ENCODE data around the gene AKR1C2.
"Not testable (repeated sequence)": the region's sequence is repeated elsewhere in the genome, so short reads cannot be mapped to it uniquely, and the experiment has no call there.

The AKR1C2 gene

GRCh38 chr10:4947635-4948596 is 55.7 kb downstream of the AKR1C2 start:
- peak overlapping the region in 1 of 5 donors; percentile 4 for H3K4me3 ChIP-seq (ENCODE audit: low read depth in 1 of 5, low read length in 5 of 5)
- H3K27me3 ChIP-seq (ENCODE audit: control insufficient read depth in 5 of 5, insufficient read depth in 4 of 5, low read length in 5 of 5) = no peaks in the 10 kb centered on the region
- peak overlapping the region in 3 of 5 donors; percentile 64 to 79 (median 72) for H3K9ac ChIP-seq (ENCODE audit: low read length in 5 of 5)
- peak overlapping the region; percentile 94 for H3K27ac ChIP-seq (ENCODE audit: low read depth, low read length)
- no peaks in the 10 kb centered on the region for H3K9me3 ChIP-seq (ENCODE audit: control insufficient read depth in 5 of 5, low read length in 5 of 5)
- H3K4me1 ChIP-seq (ENCODE audit: control insufficient read depth in 5 of 5, insufficient read depth in 5 of 5, low read length in 5 of 5) = peaks cover 6 to 63% (median 48%) of the 10 kb centered on the region in 5 donors
- no peaks in the 10 kb centered on the region for H3K36me3 ChIP-seq (ENCODE audit: control insufficient read depth in 5 of 5, insufficient read depth in 5 of 5, low read length in 5 of 5)

- H3K27ac ChIP-seq (ENCODE audit: low read depth, low read length) = peak overlapping the region; percentile 94
- H3K9me3 ChIP-seq (ENCODE audit: control insufficient read depth in 5 of 5, low read length in 5 of 5) = no peaks in the 10 kb centered on the region
- H3K36me3 ChIP-seq (ENCODE audit: control insufficient read depth in 5 of 5, insufficient read depth in 5 of 5, low read length in 5 of 5) = no peaks in the 10 kb centered on the region
- H3K27me3 ChIP-seq (ENCODE audit: control insufficient read depth in 5 of 5, insufficient read depth in 4 of 5, low read length in 5 of 5) = no peaks in the 10 kb centered on the region
- H3K4me3 ChIP-seq (ENCODE audit: low read depth in 1 of 5, low read length in 5 of 5) = no peak overlapping the region
- H3K4me1 ChIP-seq (ENCODE audit: control insufficient read depth in 5 of 5, insufficient read depth in 5 of 5, low read length in 5 of 5) = peaks cover 6 to 63% (median 53%) of the 10 kb centered on the region in 5 donors
- peak overlapping the region in 3 of 5 donors; percentile 37 to 64 (median 62) for H3K9ac ChIP-seq (ENCODE audit: low read length in 5 of 5)
Measured at GRCh38 chr10:4947039-4947634, 56.5 kb downstream of the AKR1C2 start.

DNA sequence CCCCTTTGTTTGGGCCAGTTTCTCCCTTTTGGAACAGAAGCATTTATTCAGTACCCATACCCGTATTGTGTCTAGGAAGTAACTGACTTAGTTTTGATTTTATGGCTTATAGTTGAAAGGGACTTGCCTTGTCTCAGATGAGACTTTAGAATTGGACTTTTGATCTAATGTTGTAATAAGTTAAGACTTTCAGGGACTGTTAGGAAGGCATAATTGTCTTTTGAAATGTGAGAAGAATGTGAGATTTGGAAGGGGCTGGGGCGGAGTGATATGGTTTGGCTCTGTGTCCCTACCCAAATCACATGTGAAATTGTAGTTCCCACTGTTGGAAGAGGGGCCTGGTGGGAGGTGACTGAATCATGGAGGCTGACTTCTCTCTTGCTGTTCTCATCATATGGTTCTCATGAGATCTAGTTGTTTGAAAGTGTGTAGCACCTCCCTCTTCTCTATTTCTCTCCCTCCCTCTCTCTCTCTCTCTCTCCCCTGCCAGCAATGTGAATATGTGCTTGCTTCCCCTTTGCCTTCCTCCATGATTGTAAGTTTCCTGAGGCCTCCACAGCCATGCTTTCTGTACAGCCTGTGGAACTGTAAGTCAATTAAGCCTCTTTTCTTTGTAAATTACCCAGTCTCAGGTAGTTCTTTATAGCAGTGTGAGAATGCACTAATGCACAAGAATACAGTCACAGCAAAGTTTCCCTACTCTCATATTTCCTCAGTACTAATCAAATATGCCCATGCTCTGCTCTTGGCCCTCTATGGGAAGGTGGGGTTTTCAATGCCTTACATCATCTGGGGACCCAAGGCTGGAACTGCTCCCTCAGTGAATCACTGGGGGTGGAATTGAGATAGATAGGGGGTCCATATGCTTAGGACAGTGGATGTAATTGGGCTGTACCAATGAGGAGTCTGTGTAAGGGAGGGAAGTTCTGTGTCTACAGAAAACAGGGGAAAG is 57.6 kb downstream of the AKR1C2 start:
- Histone ChIP-seq H3K4me3 (ENCODE audit: low read depth in 1 of 5, low read length in 5 of 5) (no peak overlapping the region), H3K4me1 (ENCODE audit: control insufficient read depth in 5 of 5, insufficient read depth in 5 of 5, low read length in 5 of 5) (peaks cover 6 to 64% (median 59%) of the 10 kb centered on the region in 5 donors), H3K9ac (ENCODE audit: low read length in 5 of 5) (peak overlapping the region in 1 of 5 donors; percentile 16), H3K36me3 (ENCODE audit: control insufficient read depth in 5 of 5, insufficient read depth in 5 of 5, low read length in 5 of 5) (no peaks in the 10 kb centered on the region), H3K9me3 (ENCODE audit: control insufficient read depth in 5 of 5, low read length in 5 of 5) (no peaks in the 10 kb centered on the region), H3K27ac (ENCODE audit: low read depth, low read length) (peak overlapping the region; percentile 94), H3K27me3 (ENCODE audit: control insufficient read depth in 5 of 5, insufficient read depth in 4 of 5, low read length in 5 of 5) (no peaks in the 10 kb centered on the region)

- H3K4me3 ChIP-seq (ENCODE audit: low read depth in 1 of 5, low read length in 5 of 5) = peak overlapping the region in 1 of 5 donors; percentile 22
- H3K36me3 ChIP-seq (ENCODE audit: control insufficient read depth in 5 of 5, insufficient read depth in 5 of 5, low read length in 5 of 5) = no peaks in the 10 kb centered on the region
- no peaks in the 10 kb centered on the region for H3K27me3 ChIP-seq (ENCODE audit: control insufficient read depth in 5 of 5, insufficient read depth in 4 of 5, low read length in 5 of 5)
- no peaks in the 10 kb centered on the region for H3K9me3 ChIP-seq (ENCODE audit: control insufficient read depth in 5 of 5, low read length in 5 of 5)
- H3K27ac ChIP-seq (ENCODE audit: low read depth, low read length) = peak overlapping the region; percentile 94
- peak overlapping the region in 2 of 5 donors; percentile 11 to 63 for H3K9ac ChIP-seq (ENCODE audit: low read length in 5 of 5)
- H3K4me1 ChIP-seq (ENCODE audit: control insufficient read depth in 5 of 5, insufficient read depth in 5 of 5, low read length in 5 of 5) = peaks cover 6 to 64% (median 59%) of the 10 kb centered on the region in 5 donors
Measured at GRCh38 chr10:4944841-4945240, 58.8 kb downstream of the AKR1C2 start.

DNA sequence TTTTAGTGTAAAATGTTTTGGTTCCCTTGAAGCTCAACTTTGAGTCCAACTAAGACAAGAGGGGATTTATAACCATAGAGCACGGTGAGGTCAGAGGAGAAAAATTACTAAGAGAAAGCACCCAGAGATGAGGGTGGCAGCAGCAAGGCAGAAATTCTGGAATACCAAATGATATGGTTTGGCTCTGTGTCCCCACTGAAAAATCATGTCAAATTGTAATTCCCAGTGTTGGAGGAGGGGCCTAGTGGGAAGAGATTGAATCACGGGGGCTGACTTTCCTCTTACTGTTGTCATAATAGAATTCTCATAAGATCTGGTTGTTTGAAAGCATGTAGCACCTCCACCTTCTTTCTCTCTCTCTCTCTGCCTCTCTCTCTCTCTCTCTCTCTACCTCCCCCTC is 59.8 kb downstream of the AKR1C2 start:
- H3K27ac ChIP-seq (ENCODE audit: low read depth, low read length) = peak overlapping the region; percentile 94
- H3K4me1 ChIP-seq (ENCODE audit: control insufficient read depth in 5 of 5, insufficient read depth in 5 of 5, low read length in 5 of 5) = peaks cover 6 to 63% (median 63%) of the 10 kb centered on the region in 5 donors

GRCh38 chr10:4943416-4943815 is 60.2 kb downstream of the AKR1C2 start:
- not testable (repeated sequence) for H3K27me3 ChIP-seq (ENCODE audit: control insufficient read depth in 5 of 5, insufficient read depth in 4 of 5, low read length in 5 of 5); H3K4me3 ChIP-seq (ENCODE audit: low read depth in 1 of 5, low read length in 5 of 5); H3K36me3 ChIP-seq (ENCODE audit: control insufficient read depth in 5 of 5, insufficient read depth in 5 of 5, low read length in 5 of 5); H3K9me3 ChIP-seq (ENCODE audit: control insufficient read depth in 5 of 5, low read length in 5 of 5)
- Histone ChIP-seq H3K27ac (ENCODE audit: low read depth, low read length) (peak overlapping the region; percentile 94), H3K4me1 (ENCODE audit: control insufficient read depth in 5 of 5, insufficient read depth in 5 of 5, low read length in 5 of 5) (peaks cover 6 to 59% (median 59%) of the 10 kb centered on the region in 5 donors), H3K9ac (ENCODE audit: low read length in 5 of 5) (peak overlapping the region in 2 of 5 donors; percentile 33 to 63)

More for the DNA sequence above, 59.8 kb downstream of the AKR1C2 start:
- Histone ChIP-seq H3K4me3 (ENCODE audit: low read depth in 1 of 5, low read length in 5 of 5) (no peak overlapping the region), H3K9me3 (ENCODE audit: control insufficient read depth in 5 of 5, low read length in 5 of 5) (no peaks in the 10 kb centered on the region), H3K27me3 (ENCODE audit: control insufficient read depth in 5 of 5, insufficient read depth in 4 of 5, low read length in 5 of 5) (no peaks in the 10 kb centered on the region), H3K9ac (ENCODE audit: low read length in 5 of 5) (peak overlapping the region in 1 of 5 donors; percentile 63), H3K36me3 (ENCODE audit: control insufficient read depth in 5 of 5, insufficient read depth in 5 of 5, low read length in 5 of 5) (no peaks in the 10 kb centered on the region)

DNA sequence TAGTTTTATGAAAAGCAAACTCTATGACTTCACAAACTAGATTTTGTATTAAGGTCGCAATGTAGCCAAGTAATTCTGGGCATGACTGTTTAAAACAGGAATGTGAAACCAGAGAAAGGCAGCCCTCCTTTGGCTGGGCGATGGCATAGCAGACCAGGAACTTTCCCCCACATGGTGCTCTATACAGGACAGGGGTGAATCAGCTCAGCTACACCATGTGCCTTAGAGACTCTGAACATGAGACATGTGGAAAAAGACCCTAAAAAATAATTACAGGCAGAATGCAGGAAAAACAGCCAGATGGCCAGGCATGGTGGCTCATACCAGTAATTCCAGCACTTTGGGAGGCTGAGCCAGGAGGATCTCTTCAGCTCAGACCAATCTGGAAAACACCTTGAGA is 60.7 kb downstream of the AKR1C2 start:
- H3K9ac ChIP-seq (ENCODE audit: low read length in 5 of 5) = peak overlapping the region in 2 of 5 donors; percentile 33 to 43
- H3K27ac ChIP-seq (ENCODE audit: low read depth, low read length) = peak overlapping the region; percentile 94
- not testable (repeated sequence) for H3K27me3 ChIP-seq (ENCODE audit: control insufficient read depth in 5 of 5, insufficient read depth in 4 of 5, low read length in 5 of 5); H3K4me3 ChIP-seq (ENCODE audit: low read depth in 1 of 5, low read length in 5 of 5); H3K9me3 ChIP-seq (ENCODE audit: control insufficient read depth in 5 of 5, low read length in 5 of 5); H3K36me3 ChIP-seq (ENCODE audit: control insufficient read depth in 5 of 5, insufficient read depth in 5 of 5, low read length in 5 of 5)
- H3K4me1 ChIP-seq (ENCODE audit: control insufficient read depth in 5 of 5, insufficient read depth in 5 of 5, low read length in 5 of 5) = peaks cover 4 to 55% (median 54%) of the 10 kb centered on the region in 5 donors

- Histone ChIP-seq H3K27ac (ENCODE audit: low read depth, low read length) (peak overlapping the region; percentile 94), H3K4me1 (ENCODE audit: control insufficient read depth in 5 of 5, insufficient read depth in 5 of 5, low read length in 5 of 5) (peaks cover 4 to 48% (median 46%) of the 10 kb centered on the region in 5 donors), H3K27me3 (ENCODE audit: control insufficient read depth in 5 of 5, insufficient read depth in 4 of 5, low read length in 5 of 5) (no peaks in the 10 kb centered on the region), H3K9me3 (ENCODE audit: control insufficient read depth in 5 of 5, low read length in 5 of 5) (no peaks in the 10 kb centered on the region), H3K36me3 (ENCODE audit: control insufficient read depth in 5 of 5, insufficient read depth in 5 of 5, low read length in 5 of 5) (no peaks in the 10 kb centered on the region), H3K9ac (ENCODE audit: low read length in 5 of 5) (peak overlapping the region in 1 of 5 donors; percentile 56), H3K4me3 (ENCODE audit: low read depth in 1 of 5, low read length in 5 of 5) (no peak overlapping the region)
Measured at GRCh38 chr10:4941540-4942330, 61.9 kb downstream of the AKR1C2 start.

GRCh38 chr10:4940909-4941308 is 62.7 kb downstream of the AKR1C2 start:
- H3K36me3 ChIP-seq (ENCODE audit: control insufficient read depth in 5 of 5, insufficient read depth in 5 of 5, low read length in 5 of 5); H3K27me3 ChIP-seq (ENCODE audit: control insufficient read depth in 5 of 5, insufficient read depth in 4 of 5, low read length in 5 of 5); H3K9ac ChIP-seq (ENCODE audit: low read length in 5 of 5); H3K9me3 ChIP-seq (ENCODE audit: control insufficient read depth in 5 of 5, low read length in 5 of 5); H3K4me3 ChIP-seq (ENCODE audit: low read depth in 1 of 5, low read length in 5 of 5): not testable (repeated sequence)
- H3K27ac ChIP-seq (ENCODE audit: low read depth, low read length) = peak overlapping the region; percentile 94
- H3K4me1 ChIP-seq (ENCODE audit: control insufficient read depth in 5 of 5, insufficient read depth in 5 of 5, low read length in 5 of 5) = peaks cover 3 to 40% (median 39%) of the 10 kb centered on the region in 5 donors
